Measurements from ENCODE around the gene AMPH. TPM values are rescaled to one million over a fixed set of nuclear protein-coding genes. Genes with fewer than 3 reads are reported as not detected.

AMPH gene
- 0.14 and 0.23 TPM in 2 replicates for total RNA-seq

GRCh38 chr7:38630720-38631673 is at the start of gene AMPH:
TSS of gene AMPH (minus strand) at chr7:38631373. CDS start at chr7:38631351, 22 bp downstream.
- H3K9me3 Mint-ChIP-seq: no peaks in the 10 kb centered on the region
- no peaks in the 10 kb centered on the region for H3K36me3 Mint-ChIP-seq (ENCODE audit: low read depth)
- H3K27me3 Mint-ChIP-seq (ENCODE audit: low read depth): peaks cover 43% of the 10 kb centered on the region
- intact Hi-C loops (cut with micrococcal nuclease): no loop called here
- peak within 1 kb of the TSS; percentile 53 for H3K4me3 Mint-ChIP-seq (ENCODE audit: low read depth)
- no peak for DNase-seq (ENCODE audit: low spot score)
- no peak within 1 kb of the TSS for H3K27ac Mint-ChIP-seq
- peaks cover 4% of the 10 kb centered on the region for H3K4me1 Mint-ChIP-seq (ENCODE audit: low read depth)

GRCh38 chr7:38679419-38679818 is 48.2 kb upstream of the AMPH start:
- intact Hi-C loops (cut with micrococcal nuclease): no loop called here
- Mint-ChIP-seq H3K4me1 (ENCODE audit: low read depth) (no peaks in the 10 kb centered on the region), H3K36me3 (ENCODE audit: low read depth) (no peaks in the 10 kb centered on the region), H3K27ac (no peak overlapping the region), H3K9me3 (no peaks in the 10 kb centered on the region), H3K4me3 (ENCODE audit: low read depth) (no peak overlapping the region), H3K27me3 (ENCODE audit: low read depth) (peaks cover 7% of the 10 kb centered on the region)
- DNase-seq (ENCODE audit: low spot score): no peak

GRCh38 chr7:38678698-38679054 is 47.5 kb upstream of the AMPH start:
- H3K36me3 Mint-ChIP-seq (ENCODE audit: low read depth): no peaks in the 10 kb centered on the region
- intact Hi-C loops (cut with micrococcal nuclease): no loop called here
- H3K27ac Mint-ChIP-seq: no peak overlapping the region
- H3K27me3 Mint-ChIP-seq (ENCODE audit: low read depth): peaks cover 9% of the 10 kb centered on the region
- no peak overlapping the region for H3K4me3 Mint-ChIP-seq (ENCODE audit: low read depth)
- no peaks in the 10 kb centered on the region for H3K9me3 Mint-ChIP-seq
- H3K4me1 Mint-ChIP-seq (ENCODE audit: low read depth): no peaks in the 10 kb centered on the region
- DNase-seq (ENCODE audit: low spot score): no peak

GRCh38 chr7:38677981-38678697 is 47.0 kb upstream of the AMPH start:
- no peak for DNase-seq (ENCODE audit: low spot score)
- H3K4me3 Mint-ChIP-seq (ENCODE audit: low read depth): no peak overlapping the region
- no peaks in the 10 kb centered on the region for H3K36me3 Mint-ChIP-seq (ENCODE audit: low read depth)
- peaks cover 9% of the 10 kb centered on the region for H3K27me3 Mint-ChIP-seq (ENCODE audit: low read depth)
- intact Hi-C loops (cut with micrococcal nuclease): no loop called here
- H3K27ac Mint-ChIP-seq: no peak overlapping the region
- no peaks in the 10 kb centered on the region for H3K9me3 Mint-ChIP-seq
- no peaks in the 10 kb centered on the region for H3K4me1 Mint-ChIP-seq (ENCODE audit: low read depth)

- H3K4me3 Mint-ChIP-seq (ENCODE audit: low read depth): no peak overlapping the region
- H3K9me3 Mint-ChIP-seq: no peaks in the 10 kb centered on the region
- no peaks in the 10 kb centered on the region for H3K4me1 Mint-ChIP-seq (ENCODE audit: low read depth)
- DNase-seq (ENCODE audit: low spot score): no peak
- H3K27ac Mint-ChIP-seq: no peak overlapping the region
- H3K27me3 Mint-ChIP-seq (ENCODE audit: low read depth): peaks cover 2% of the 10 kb centered on the region
- intact Hi-C loops (cut with micrococcal nuclease): no loop called here
- no peaks in the 10 kb centered on the region for H3K36me3 Mint-ChIP-seq (ENCODE audit: low read depth)
Observed at GRCh38 chr7:38675494-38676106, 44.4 kb upstream of the AMPH start.

- no peaks in the 10 kb centered on the region for H3K36me3 Mint-ChIP-seq (ENCODE audit: low read depth)
- peaks cover 2% of the 10 kb centered on the region for H3K27me3 Mint-ChIP-seq (ENCODE audit: low read depth)
- H3K4me3 Mint-ChIP-seq (ENCODE audit: low read depth): no peak overlapping the region
- DNase-seq (ENCODE audit: low spot score): no peak
- intact Hi-C loops (cut with micrococcal nuclease): no loop called here
- H3K27ac Mint-ChIP-seq: no peak overlapping the region
- H3K4me1 Mint-ChIP-seq (ENCODE audit: low read depth): no peaks in the 10 kb centered on the region
- H3K9me3 Mint-ChIP-seq: no peaks in the 10 kb centered on the region
Observed at GRCh38 chr7:38674513-38674912, 43.3 kb upstream of the AMPH start.

GRCh38 chr7:38673795-38674194 is 42.6 kb upstream of the AMPH start:
- Mint-ChIP-seq H3K4me3 (ENCODE audit: low read depth) (no peak overlapping the region), H3K36me3 (ENCODE audit: low read depth) (no peaks in the 10 kb centered on the region), H3K4me1 (ENCODE audit: low read depth) (no peaks in the 10 kb centered on the region), H3K27ac (no peak overlapping the region), H3K27me3 (ENCODE audit: low read depth) (peaks cover 2% of the 10 kb centered on the region), H3K9me3 (no peaks in the 10 kb centered on the region)
- intact Hi-C loops (cut with micrococcal nuclease): no loop called here
- no peak for DNase-seq (ENCODE audit: low spot score)

- intact Hi-C loops (cut with micrococcal nuclease): no loop called here
- H3K4me1 Mint-ChIP-seq (ENCODE audit: low read depth): no peaks in the 10 kb centered on the region
- no peaks in the 10 kb centered on the region for H3K36me3 Mint-ChIP-seq (ENCODE audit: low read depth)
- H3K9me3 Mint-ChIP-seq: no peaks in the 10 kb centered on the region
- H3K27me3 Mint-ChIP-seq (ENCODE audit: low read depth): peaks cover 2% of the 10 kb centered on the region
- DNase-seq (ENCODE audit: low spot score): no peak
- H3K27ac Mint-ChIP-seq: no peak overlapping the region
- no peak overlapping the region for H3K4me3 Mint-ChIP-seq (ENCODE audit: low read depth)
Observed at GRCh38 chr7:38671911-38672905, 41.0 kb upstream of the AMPH start.

- Mint-ChIP-seq H3K9me3 (no peaks in the 10 kb centered on the region), H3K4me3 (ENCODE audit: low read depth) (no peak overlapping the region), H3K27me3 (ENCODE audit: low read depth) (peaks cover 2% of the 10 kb centered on the region), H3K4me1 (ENCODE audit: low read depth) (no peaks in the 10 kb centered on the region), H3K36me3 (ENCODE audit: low read depth) (no peaks in the 10 kb centered on the region), H3K27ac (no peak overlapping the region)
- intact Hi-C loops (cut with micrococcal nuclease): no loop called here
- DNase-seq (ENCODE audit: low spot score): no peak
Observed at GRCh38 chr7:38669965-38670520, 38.9 kb upstream of the AMPH start.

GRCh38 chr7:38664972-38665371 is 33.8 kb upstream of the AMPH start:
- Mint-ChIP-seq H3K36me3 (ENCODE audit: low read depth) (no peaks in the 10 kb centered on the region), H3K4me1 (ENCODE audit: low read depth) (no peaks in the 10 kb centered on the region), H3K27me3 (ENCODE audit: low read depth) (peaks cover 25% of the 10 kb centered on the region), H3K27ac (no peak overlapping the region), H3K4me3 (ENCODE audit: low read depth) (no peak overlapping the region), H3K9me3 (no peaks in the 10 kb centered on the region)
- DNase-seq (ENCODE audit: low spot score): no peak
- intact Hi-C loops (cut with micrococcal nuclease): no loop called here

- H3K4me3 Mint-ChIP-seq (ENCODE audit: low read depth): no peak overlapping the region
- DNase-seq (ENCODE audit: low spot score): no peak
Observed at GRCh38 chr7:38660427-38661099, 29.4 kb upstream of the AMPH start.

More at GRCh38 chr7:38660427-38661099, 29.4 kb upstream of the AMPH start:
- no peaks in the 10 kb centered on the region for H3K36me3 Mint-ChIP-seq (ENCODE audit: low read depth)
- peaks cover 30% of the 10 kb centered on the region for H3K27me3 Mint-ChIP-seq (ENCODE audit: low read depth)
- H3K4me1 Mint-ChIP-seq (ENCODE audit: low read depth): no peaks in the 10 kb centered on the region
- H3K27ac Mint-ChIP-seq: no peak overlapping the region
- intact Hi-C loops (cut with micrococcal nuclease): loop anchor here (1.0 kb wide), 1 partner anchor 262 kb away; no protein-coding TSS in a partner anchor
- H3K9me3 Mint-ChIP-seq: no peaks in the 10 kb centered on the region

All from activated T-helper 2 cell treated with anti-CD3 and anti-CD28 coated beads, Interferon-gamma antibody, Interleukin-2, Interleukin-4, amounts not matched to agents 10 μg/mL and 5 μg/mL and 100 μg/mL, durations not matched to agents 14 hours and 24 hours and 36 hours (primary cell).